K562 (cell line): Measurements from ENCODE around the gene PHYHD1. TPM values are rescaled to one million over a fixed set of nuclear protein-coding genes. Genes with fewer than 3 reads are reported as not detected.

Experiments used
- ATAC-seq: fragments of 200-7000 bp; cut with Tn5 transposase; 3 replicates; pipeline ENCODE4 v1.9.1; 2020; ENCODE audit warnings: moderate library complexity
- BruUV-seq: library from RNA; stranded (reverse); fragments of 400-500 nt; replicated peaks from 2 replicates; lab custom pipeline; 2021; lab: Mats Ljungman, UMichigan
- CTCF ChIA-PET: fragments of 300-600 bp; formaldehyde crosslinking; extraction: SDS; loops from one replicate; lab custom pipeline; 2021; ENCODE audit warnings: low intra/inter-chr PET ratio; lab: Yijun Ruan, JAX
- POLR2A ChIA-PET: fragments of 300-600, 350-650 bp; sonication (Branson Sonifier 250); formaldehyde crosslinking; extraction: SDS; loops from one replicate; lab custom pipeline; 2021; ENCODE audit warnings: antibody characterized with exemption, inconsistent platforms; lab: Yijun Ruan, JAX
- DNase-seq, 4 experiments: peaks; one replicate each; pipeline versions ENCODE4 v3.0.0 to v3.0.0-alpha.2; 2011 to 2018; ENCODE audit warnings: low spot score in 3 of 4, mixed read lengths in 3 of 4; ENCODE audit errors: extremely low read depth in 1 of 4
- FAIRE-seq: peaks from 2 replicates; lab custom pipeline; 2011; peaks lifted over from hg19 to GRCh38; lab: Jason Lieb, UNC
- H2AFZ ChIP-seq: 2 replicates; pipeline ENCODE4 v1.6.0; 2011; ENCODE audit warnings: low read depth, low read length, control low read depth, inconsistent platforms
- H3K27ac ChIP-seq: fragments of 200-600 bp; 3 replicates; pipeline ENCODE4 v1.8.0; 2011; ENCODE audit warnings: low read depth, mild to moderate bottlenecking, control low read depth, inconsistent platforms, low read length, moderate library complexity, mixed read lengths; ENCODE audit errors: extremely low read depth
- H3K27me3 ChIP-seq, 2 experiments: fragments of 300-600 bp in 1 of 2; 2 replicates in 1 of 2; 3 replicates in 1 of 2; pipeline versions ENCODE4 v1.6.0 to v1.8.0; 2011; ENCODE audit warnings: inconsistent platforms in 2 of 2, low read length in 2 of 2, mild to moderate bottlenecking in 1 of 2, mixed read lengths in 1 of 2, moderate library complexity in 1 of 2; ENCODE audit not compliant: control insufficient read depth in 2 of 2, insufficient read depth in 2 of 2
- H3K36me3 ChIP-seq: fragments of 300-600 bp; 3 replicates; pipeline ENCODE4 v1.8.0; 2011; ENCODE audit warnings: mild to moderate bottlenecking, low read length, inconsistent platforms; ENCODE audit not compliant: control insufficient read depth, insufficient read depth
- H3K4me1 ChIP-seq, 2 experiments: fragments of 200-600 bp in 1 of 2; replicated peaks in 1 of 2; 2 replicates in 1 of 2; 3 replicates in 1 of 2; pipeline versions ENCODE4 v1.5.1 to v1.8.0; 2011; ENCODE audit warnings: inconsistent platforms in 2 of 2, low read length in 2 of 2, mild to moderate bottlenecking in 1 of 2, mixed read lengths in 1 of 2, moderate library complexity in 1 of 2; ENCODE audit not compliant: control insufficient read depth in 2 of 2, insufficient read depth in 2 of 2
- H3K4me2 ChIP-seq: 2 replicates; pipeline ENCODE4 v1.6.1; 2011; ENCODE audit warnings: low read length, control low read depth, inconsistent platforms, mixed read lengths; ENCODE audit not compliant: insufficient read depth
- H3K4me3 ChIP-seq: fragments of 200-600 bp; sonication (generic), shearing (Covaris generic); 2 replicates; pipeline ENCODE4 v1.5.1; 2016; ENCODE audit warnings: control low read depth, inconsistent platforms
- H3K79me2 ChIP-seq: fragments of 200-600 bp; 3 replicates; pipeline ENCODE4 v1.8.0; 2011; ENCODE audit warnings: low read length, inconsistent platforms; ENCODE audit not compliant: control insufficient read depth, insufficient read depth
- H3K9ac ChIP-seq, 2 experiments: 2 replicates each; pipeline versions ENCODE4 v1.6.0 to v1.6.1; 2011; ENCODE audit warnings: low read depth in 2 of 2, low read length in 2 of 2, control low read depth in 1 of 2, inconsistent platforms in 1 of 2, mild to moderate bottlenecking in 1 of 2, mixed read lengths in 1 of 2; ENCODE audit not compliant: insufficient read depth in 1 of 2
- H3K9me1 ChIP-seq: one replicate; pipeline ENCODE4 v1.6.0; 2011; ENCODE audit warnings: inconsistent platforms, mild to moderate bottlenecking, low read length, moderate library complexity; ENCODE audit not compliant: control insufficient read depth, insufficient read depth
- H3K9me3 ChIP-seq: replicated peaks from 2 replicates; pipeline ENCODE4 v1.5.1; 2011; ENCODE audit warnings: low read depth, low read length, inconsistent platforms; ENCODE audit not compliant: control insufficient read depth, insufficient read depth
- H4K20me1 ChIP-seq: replicated peaks from 2 replicates; pipeline ENCODE4 v1.6.1; 2011; ENCODE audit warnings: low read length, inconsistent platforms, mixed read lengths; ENCODE audit not compliant: control insufficient read depth, insufficient read depth
- CBFA2T2 ChIP-seq: fragments of 450-650 bp; conservative IDR thresholded peaks from 2 replicates; pipeline ENCODE4 v1.6.1; 2017; ENCODE audit warnings: mild to moderate bottlenecking
- CHAMP1 ChIP-seq: fragments of 450-650 bp; IDR thresholded peaks from 2 replicates; pipeline ENCODE4 v1.6.1; 2016; ENCODE audit warnings: mild to moderate bottlenecking
- CHD4 ChIP-seq: fragments of 200-600 bp; sonication (generic); IDR thresholded peaks from 3 replicates; pipeline ENCODE4 v1.6.1; 2012; ENCODE audit warnings: low read depth, mild to moderate bottlenecking, mixed read lengths, low read length, inconsistent platforms; ENCODE audit not compliant: insufficient read depth, insufficient replicate concordance, poor library complexity, severe bottlenecking
- ID3 ChIP-seq, 2 experiments: fragments of 250-450 bp in 1 of 2; fragments of 450-650 bp in 1 of 2; sonication (Bioruptor Pico) in 1 of 2; IDR thresholded peaks; 2 replicates each; pipeline versions ENCODE4 v1.6.1 to v1.8.0; 2016 to 2021; ENCODE audit warnings: mild to moderate bottlenecking in 2 of 2, moderate library complexity in 2 of 2, missing compliant biosample characterization in 1 of 2, missing genetic modification characterization in 1 of 2
- MTA2 ChIP-seq: fragments of 450-650 bp; IDR thresholded peaks from 2 replicates; pipeline ENCODE4 v1.6.1; 2016; ENCODE audit warnings: low read depth
- NCOA4 ChIP-seq: fragments of 450-650 bp; IDR thresholded peaks from 2 replicates; pipeline ENCODE4 v1.6.1; 2018; ENCODE audit warnings: mild to moderate bottlenecking; ENCODE audit not compliant: partially characterized antibody
- NELFE ChIP-seq: IDR thresholded peaks from 2 replicates; pipeline ENCODE4 v1.6.1; 2011; ENCODE audit warnings: mild to moderate bottlenecking; ENCODE audit not compliant: insufficient read depth, insufficient read length
- PCBP2 ChIP-seq: fragments of 200-400 bp; formaldehyde crosslinking; IDR thresholded peaks from 2 replicates; pipeline ENCODE4 v1.6.1; 2018; ENCODE audit warnings: low read length, low read depth, mild to moderate bottlenecking, moderate library complexity; ENCODE audit not compliant: poor library complexity, severe bottlenecking
- ZSCAN32 ChIP-seq: fragments of 450-650 bp; formaldehyde crosslinking; IDR thresholded peaks from 2 replicates; pipeline ENCODE4 v1.4.0; 2020; ENCODE audit warnings: mild to moderate bottlenecking, moderate library complexity
- WGBS: fragments of 100-300 bp; shearing (Covaris generic); methylation state at CpG from one replicate; pipeline ENCODE4 v1.1.6; 2016; ENCODE audit warnings: low coverage, mixed read lengths; ENCODE audit not compliant: insufficient coverage; ENCODE audit errors: missing lambda C conversion rate; 5-methylcytosine and 5-hydroxymethylcytosine counted together
- in situ Hi-C: fragments of 300-500 bp; cut with MboI; formaldehyde crosslinking; loops from 4 replicates; pipeline ENCODE4 v1.15.0; 2018; ENCODE audit warnings: inconsistent platforms, mixed read lengths
- intact Hi-C: fragments of 100-400 bp; cut with micrococcal nuclease; formaldehyde crosslinking; loops from 2 replicates; pipeline ENCODE4 v1.14.2; 2022
- polyA plus RNA-seq, 8 experiments: library from polyadenylated mRNA; depleted of rRNA in 4 of 8; stranded (reverse) in 5 of 8; unstranded in 3 of 8; fragments of >200 nt; fragmentation: Nextera tagmentation in 2 of 8; fragmentation: Illumina TruSeq in 1 of 8; extraction: Ambion mirVana in 2 of 8; extraction: Trizol in 1 of 8; gene quantifications; 2 replicates each; pipeline versions ENCODE4 v1.2.1 to v1.2.3, GENCODE V29; 2011 to 2014; ENCODE audit warnings: inconsistent platforms in 1 of 8, missing spikeins in 1 of 8
- total RNA-seq, 7 experiments: library from RNA; depleted of rRNA in 6 of 7; stranded (reverse); fragments of >200 nt in 6 of 7; fragmentation: Illumina TruSeq in 2 of 7; extraction: Trizol in 2 of 7; gene quantifications; 2 replicates each; pipeline versions ENCODE4 v1.2.1 to v1.2.3, GENCODE V29; 2011 to 2021; ENCODE audit warnings: low replicate concordance in 1 of 7

The PHYHD1 gene
- total and polyA plus RNA-seq, 9 of the 15 experiments (the other 6 are each of a cell fraction or from before 2014, with no cell fraction given): 0.36 to 1.3 (median 0.80) TPM

- Histone ChIP-seq H3K4me2 (no peak overlapping the region), H3K9me3 (no peaks in the 10 kb centered on the region), H3K79me2 (peaks cover 8% of the 10 kb centered on the region), H3K4me3 (no peak overlapping the region), H4K20me1 (no peaks in the 10 kb centered on the region), H3K9ac (peak overlapping the region in 1 of 2 experiments; percentile 71; a peak in 2 of 4 replicates), H3K27me3 (no peaks in the 10 kb centered on the region), H3K36me3 (peaks cover 10% of the 10 kb centered on the region; the same call in 2 of the 3 replicates), H3K4me1 (peaks cover 17 to 35% of the 10 kb centered on the region in 2 experiments), H3K9me1 (peaks cover 2% of the 10 kb centered on the region), H2AFZ (no peak overlapping the region), H3K27ac (no peak overlapping the region)
- TF ChIP-seq CHAMP1 (no peak), ZSCAN32 (CRISPR knock-in tag) (no peak), CHD4 (no peak), NELFE (no peak), CBFA2T2 (no peak), MTA2 (no peak), NCOA4 (no peak), ID3 (CRISPR knock-in tag; IDR thresholded peaks at IDR 0.05) (no peak), ID3 (tag; IDR thresholded peaks at IDR 0.05) (no peak), PCBP2 (no peak)
- ChIA-PET CTCF (no interaction called here), POLR2A (interaction anchor here (0.6 kb wide), 1 partner anchor 217 kb away, joined by 3 read pairs; the partner anchor contains the start of gene ZDHHC12)
- ATAC-seq (no peak), FAIRE-seq (no peak), DNase-seq (no peak)
- no TSS peak for BruUV-seq
- 85% methylated on average over 11 of the region's 12 CpGs for WGBS
- in situ Hi-C loops: no loop called here
- intact Hi-C loops: no loop called here
These were observed 20.4 kb downstream of the PHYHD1 start for GRCh38 chr9:128940946-128941755.
